ACHN (cell line): Measurements from ENCODE around the gene HECTD4.

ENCODE experiments used
- DNase-seq: peaks from one replicate; pipeline ENCODE4 v3.0.0-alpha.2; 2015
- in situ Hi-C: cut with HindIII; loops from 2 replicates; pipeline ENCODE4 v1.10.0; 2017; ENCODE audit warnings: low sequenced_read_pairs, low pct_ligation_motif_present, low pct_unique_long_range_greater_than_20kb

The HECTD4 gene

GRCh38 chr12:112206944-112207343 lies 175.3 kb downstream of the HECTD4 start:
- in situ Hi-C loops = loop anchor here (25.0 kb wide), 1 partner anchor 180 kb away; the partner anchor contains the start of gene HECTD4
- no peak for DNase-seq

- in situ Hi-C loops = no loop called here
- DNase-seq = no peak
Measured at GRCh38 chr12:112199136-112199535, 183.1 kb downstream of the HECTD4 start.

- peak; percentile 76 for DNase-seq
- in situ Hi-C loops = no loop called here
Measured at GRCh38 chr12:112198120-112198733, 184.0 kb downstream of the HECTD4 start.

- DNase-seq = no peak
- in situ Hi-C loops = no loop called here
Measured at GRCh38 chr12:112196196-112196875, 185.9 kb downstream of the HECTD4 start.

GRCh38 chr12:112194601-112195247 lies 187.5 kb downstream of the HECTD4 start:
- in situ Hi-C loops = no loop called here

GRCh38 chr12:112192475-112192874 lies 189.8 kb downstream of the HECTD4 start:
- no peak for DNase-seq
- in situ Hi-C loops = no loop called here

More at GRCh38 chr12:112194601-112195247, 187.5 kb downstream of the HECTD4 start:
- no peak for DNase-seq

GRCh38 chr12:112191840-112192321 lies 190.3 kb downstream of the HECTD4 start:
- in situ Hi-C loops = no loop called here
- no peak for DNase-seq

GRCh38 chr12:112191201-112191600 lies 191.0 kb downstream of the HECTD4 start:
- in situ Hi-C loops = no loop called here
- DNase-seq = no peak

GRCh38 chr12:112190231-112191025 lies 191.8 kb downstream of the HECTD4 start:
- DNase-seq = no peak
- in situ Hi-C loops = no loop called here

- no peak for DNase-seq
- in situ Hi-C loops = no loop called here
Measured at GRCh38 chr12:112188130-112188830, 194.0 kb downstream of the HECTD4 start.

GRCh38 chr12:112185093-112185923 lies 196.9 kb downstream of the HECTD4 start:
- no peak for DNase-seq
- in situ Hi-C loops = no loop called here

GRCh38 chr12:112184056-112184887 lies 198.0 kb downstream of the HECTD4 start:
- in situ Hi-C loops = no loop called here
- no peak for DNase-seq

GRCh38 chr12:112183141-112184021 lies 198.8 kb downstream of the HECTD4 start:
- in situ Hi-C loops = no loop called here
- no peak for DNase-seq

- in situ Hi-C loops = no loop called here
- no peak for DNase-seq
Measured at GRCh38 chr12:112182499-112182898, 199.7 kb downstream of the HECTD4 start.

GRCh38 chr12:112180422-112180821 lies 201.8 kb downstream of the HECTD4 start:
- in situ Hi-C loops = no loop called here

GRCh38 chr12:112179916-112180315 lies 202.3 kb downstream of the HECTD4 start:
- DNase-seq = no peak
- in situ Hi-C loops = no loop called here

More at GRCh38 chr12:112180422-112180821, 201.8 kb downstream of the HECTD4 start:
- no peak for DNase-seq
